Activated CD4-positive, alpha-beta T cell treated with anti-CD3 and anti-CD28 coated beads for 1 hour (primary cell): ENCODE data around the gene SPDYC.
"Not testable (repeated sequence)": the region's sequence is repeated elsewhere in the genome, so short reads cannot be mapped to it uniquely, and the experiment has no call there.

Experiments
- DNase-seq: peaks from one replicate; pipeline ENCODE4 v3.0.0-alpha.2; 2020

Gene SPDYC

GRCh38 chr11:65134952-65135632, 34.9 kb upstream of the SPDYC start:
- DNase-seq, result peak; percentile 73

GRCh38 chr11:65135633-65136145, 34.3 kb upstream of the SPDYC start:
- DNase-seq, result no peak

GRCh38 chr11:65136515-65137096, 33.4 kb upstream of the SPDYC start:
- no peak for DNase-seq

GRCh38 chr11:65141896-65142494, 28.0 kb upstream of the SPDYC start:
- DNase-seq, result no peak

- no peak for DNase-seq
Observed at GRCh38 chr11:65147352-65148075, 22.5 kb upstream of the SPDYC start.

- DNase-seq, result no peak
Observed at GRCh38 chr11:65148657-65149056, 21.4 kb upstream of the SPDYC start.

- not testable (repeated sequence) for DNase-seq
Observed at GRCh38 chr11:65150131-65150508, 19.9 kb upstream of the SPDYC start.

GRCh38 chr11:65150509-65151299, 19.3 kb upstream of the SPDYC start:
- no peak for DNase-seq

- no peak for DNase-seq
Observed at GRCh38 chr11:65151331-65151899, 18.6 kb upstream of the SPDYC start.

GRCh38 chr11:65152122-65152521, 17.9 kb upstream of the SPDYC start:
- no peak for DNase-seq

- no peak for DNase-seq
Observed at GRCh38 chr11:65156256-65156655, 13.8 kb upstream of the SPDYC start.

GRCh38 chr11:65156926-65157325, 13.1 kb upstream of the SPDYC start:
- no peak for DNase-seq

- DNase-seq, result no peak
Observed at GRCh38 chr11:65157336-65157735, 12.7 kb upstream of the SPDYC start.

GRCh38 chr11:65159012-65159411, 11.0 kb upstream of the SPDYC start:
- DNase-seq, result no peak

- no peak for DNase-seq
Observed at GRCh38 chr11:65160643-65161042, 9.4 kb upstream of the SPDYC start.

- no peak for DNase-seq
Observed at GRCh38 chr11:65163684-65164083, 6.3 kb upstream of the SPDYC start.

- DNase-seq, result no peak
Observed at GRCh38 chr11:65165410-65166317, 4.4 kb upstream of the SPDYC start.

GRCh38 chr11:65166893-65167292, 3.1 kb upstream of the SPDYC start:
- DNase-seq, result no peak

- no peak for DNase-seq
Observed at GRCh38 chr11:65167656-65168055, 2.4 kb upstream of the SPDYC start.

- no peak for DNase-seq
Observed at GRCh38 chr11:65169164-65169641, 830 bp upstream of the SPDYC start.

GRCh38 chr11:65172600-65172999, 2.6 kb downstream of the SPDYC start:
- DNase-seq, result no peak
